HCT116 (cell line): ENCODE measurements around the gene RFX8. TPM values are rescaled to one million over a fixed set of nuclear protein-coding genes. Genes with fewer than 3 reads are reported as not detected.

Source experiments
- ATAC-seq: fragments of 200-7000 bp; cut with Tn5 transposase; 2 replicates; pipeline ENCODE4 v1.9.1; 2020; ENCODE audit warnings: mild to moderate bottlenecking, moderate library complexity
- BruUV-seq: library from RNA; stranded (reverse); fragments of 400-500 nt; replicated peaks from 2 replicates; lab custom pipeline; 2021; lab: Mats Ljungman, UMichigan
- CTCF ChIA-PET: fragments of 300-600 bp; sonication (Branson Sonifier 250); formaldehyde crosslinking; loops from one replicate; lab custom pipeline; 2021; ENCODE audit warnings: antibody characterized with exemption; lab: Charles Lee
- POLR2A ChIA-PET: fragments of 300-600, 350-600 bp; sonication (Branson Sonifier 250); formaldehyde crosslinking; loops from one replicate; lab custom pipeline; 2021; ENCODE audit warnings: antibody characterized with exemption; lab: Charles Lee
- RAD21 ChIA-PET, 2 experiments: fragments of 300-600 bp; sonication (Branson Sonifier 250); formaldehyde crosslinking; loops; one replicate each; lab custom pipeline; 2023; ENCODE audit warnings: low total read pairs in 2 of 2; ENCODE audit not compliant: uncharacterized antibody in 2 of 2, unreplicated experiment in 2 of 2, low non-redundant PET in 1 of 2; lab: Charles Lee
- DNase-seq: peaks from one replicate; pipeline ENCODE4 v3.0.0-alpha.2; 2010; ENCODE audit warnings: low read depth, low spot score
- H2AFZ ChIP-seq: fragments of 200-600 bp; shearing (Covaris generic), sonication (generic); 2 replicates; pipeline ENCODE4 v1.6.1; 2017; ENCODE audit warnings: low read depth, mixed run types, mixed read lengths, antibody characterized with exemption, low read length; ENCODE audit not compliant: poor library complexity, severe bottlenecking
- H3K27ac ChIP-seq: 2 replicates; pipeline ENCODE4 v1.5.1; 2012; ENCODE audit warnings: low read depth, low read length
- H3K27me3 ChIP-seq: fragments of 200-600 bp; sonication (generic); 2 replicates; pipeline ENCODE4 v1.6.1; 2016; ENCODE audit warnings: mixed run types, low read length, mixed read lengths; ENCODE audit not compliant: insufficient read depth
- H3K36me3 ChIP-seq, 2 experiments: fragments of 200-500 bp in 1 of 2; fragments of 200-600 bp in 1 of 2; sonication (Bioruptor generic) in 1 of 2; sonication (generic) in 1 of 2; 2 replicates each; pipeline versions ENCODE4 v1.5.1 to v1.6.1; 2014 to 2016; ENCODE audit warnings: low read length in 2 of 2, inconsistent platforms in 1 of 2, mixed read lengths in 1 of 2, mixed run types in 1 of 2; ENCODE audit not compliant: insufficient read depth in 2 of 2, control insufficient read depth in 1 of 2
- H3K4me1 ChIP-seq, 2 experiments: fragments of 200-600 bp in 1 of 2; sonication (generic) in 1 of 2; 2 replicates each; pipeline versions ENCODE4 v1.5.1 to v1.6.1; 2012 to 2017; ENCODE audit warnings: low read length in 2 of 2, inconsistent platforms in 1 of 2, mild to moderate bottlenecking in 1 of 2, mixed read lengths in 1 of 2, mixed run types in 1 of 2, moderate library complexity in 1 of 2; ENCODE audit not compliant: insufficient read depth in 2 of 2, control insufficient read depth in 1 of 2
- H3K4me2 ChIP-seq: fragments of 200-600 bp; sonication (generic); 2 replicates; pipeline ENCODE4 v1.6.1; 2017; ENCODE audit warnings: mixed run types, low read length, mixed read lengths
- H3K4me3 ChIP-seq, 2 experiments: fragments of 200-600 bp in 1 of 2; sonication (generic) in 1 of 2; replicated peaks in 1 of 2; 2 replicates each; pipeline ENCODE4 v1.5.1; 2011 to 2016; ENCODE audit warnings: low read length in 2 of 2, control low read depth in 1 of 2, low read depth in 1 of 2, mild to moderate bottlenecking in 1 of 2, mixed read lengths in 1 of 2, mixed run types in 1 of 2
- H3K79me2 ChIP-seq: fragments of 200-600 bp; sonication (generic); 2 replicates; pipeline ENCODE4 v1.6.1; 2017; ENCODE audit warnings: mild to moderate bottlenecking, mixed run types, low read length, moderate library complexity, mixed read lengths; ENCODE audit not compliant: insufficient read depth
- H3K9ac ChIP-seq: fragments of 200-600 bp; sonication (generic); 2 replicates; pipeline ENCODE4 v1.6.1; 2016; ENCODE audit warnings: low read length, mixed read lengths
- H3K9me2 ChIP-seq: fragments of 200-600 bp; sonication (generic), shearing (Covaris generic); 2 replicates; pipeline ENCODE4 v1.6.1; 2017; ENCODE audit warnings: mixed run types, mild to moderate bottlenecking, moderate library complexity; ENCODE audit not compliant: insufficient read depth
- H3K9me3 ChIP-seq, 2 experiments: fragments of 200-500 bp in 1 of 2; fragments of 200-600 bp in 1 of 2; sonication (Bioruptor generic) in 1 of 2; sonication (generic) in 1 of 2; 2 replicates each; pipeline ENCODE4 v1.6.1; 2014 to 2017; ENCODE audit warnings: low read length in 2 of 2, mixed read lengths in 2 of 2, inconsistent platforms in 1 of 2, low read depth in 1 of 2, mild to moderate bottlenecking in 1 of 2, mixed run types in 1 of 2, moderate library complexity in 1 of 2; ENCODE audit not compliant: control insufficient read depth in 1 of 2, insufficient read depth in 1 of 2
- H4K20me1 ChIP-seq: fragments of 200-600 bp; sonication (generic), shearing (Covaris generic); 2 replicates; pipeline ENCODE4 v1.6.1; 2017; ENCODE audit warnings: mixed run types, mild to moderate bottlenecking, moderate library complexity; ENCODE audit not compliant: insufficient read depth
- CBX3 ChIP-seq: IDR thresholded peaks from 2 replicates; pipeline ENCODE4 v1.6.1; 2012; ENCODE audit warnings: low read depth
- EGR1 ChIP-seq: IDR thresholded peaks from 2 replicates; pipeline ENCODE4 v1.6.1; 2012; ENCODE audit warnings: low read depth
- ELF1 ChIP-seq: IDR thresholded peaks from 2 replicates; pipeline ENCODE4 v1.6.1; 2012; ENCODE audit warnings: low read depth, borderline replicate concordance
- JUND ChIP-seq: IDR thresholded peaks from 2 replicates; pipeline ENCODE4 v1.6.1; 2012
- MAX ChIP-seq: IDR thresholded peaks from 2 replicates; pipeline ENCODE4 v1.6.1; 2012
- REST ChIP-seq: IDR thresholded peaks from 2 replicates; pipeline ENCODE4 v1.6.1; 2012; ENCODE audit warnings: low read depth
- SIN3A ChIP-seq: IDR thresholded peaks from 2 replicates; pipeline ENCODE4 v1.6.1; 2012; ENCODE audit warnings: low read depth
- SRF ChIP-seq: IDR thresholded peaks from 2 replicates; pipeline ENCODE4 v1.6.1; 2012; ENCODE audit warnings: low read depth
- YY1 ChIP-seq: IDR thresholded peaks from 2 replicates; pipeline ENCODE4 v1.6.1; 2011; ENCODE audit warnings: low read length, low read depth, moderate library complexity, mild to moderate bottlenecking; ENCODE audit not compliant: insufficient replicate concordance; ENCODE audit errors: extremely low read depth
- ZBTB33 ChIP-seq: IDR thresholded peaks from 2 replicates; pipeline ENCODE4 v1.6.1; 2011; ENCODE audit warnings: mild to moderate bottlenecking, low read length, moderate library complexity; ENCODE audit not compliant: insufficient replicate concordance; ENCODE audit errors: extremely low read depth
- ZFX ChIP-seq: fragments of 450-650 bp; IDR thresholded peaks from 2 replicates; pipeline ENCODE4 v1.6.1; 2017
- intact Hi-C: fragments of 100-400 bp; cut with micrococcal nuclease; formaldehyde crosslinking; loops from 2 replicates; pipeline ENCODE4 v1.10.0; 2022
- total RNA-seq: library from RNA; stranded (reverse); gene quantifications from one replicate; pipeline ENCODE4 v1.2.1, GENCODE V29; 2021; ENCODE audit not compliant: unreplicated experiment

RFX8 gene
- total RNA-seq, 1 experiment from 2014 or later: not detected

- POLR2A ChIA-PET: no interaction called here
- RAD21 ChIA-PET: no interaction called here
- H2AFZ ChIP-seq: no peak overlapping the region
- no peaks in the 10 kb centered on the region for H4K20me1 ChIP-seq
- no TSS peak for BruUV-seq
- H3K27me3 ChIP-seq: no peaks in the 10 kb centered on the region
- H3K9me2 ChIP-seq: no peaks in the 10 kb centered on the region
- no peak overlapping the region for H3K4me3 ChIP-seq
- intact Hi-C loops: no loop called here
- no peaks in the 10 kb centered on the region for H3K4me1 ChIP-seq
- H3K27ac ChIP-seq: no peak overlapping the region
- no peaks in the 10 kb centered on the region for H3K36me3 ChIP-seq
- no peak overlapping the region for H3K4me2 ChIP-seq
- no peak for TF ChIP-seq MAX
- TF ChIP-seq EGR1: no peak
- no peak for TF ChIP-seq SIN3A
- no peak for TF ChIP-seq CBX3
- TF ChIP-seq REST: no peak
- H3K9ac ChIP-seq: no peak overlapping the region
- ATAC-seq: no peak
- CTCF ChIA-PET: no interaction called here
- DNase-seq: no peak
- H3K79me2 ChIP-seq: no peaks in the 10 kb centered on the region
- no peaks in the 10 kb centered on the region for H3K9me3 ChIP-seq
Observed at GRCh38 chr2:101466426-101466825, 8.5 kb downstream of the RFX8 start.

GRCh38 chr2:101464841-101465240, 10.1 kb downstream of the RFX8 start:
- TF ChIP-seq JUND: no peak
- TF ChIP-seq ZBTB33: no peak
- no peak for TF ChIP-seq ELF1
- no peak for TF ChIP-seq SRF
- no peak for TF ChIP-seq ZFX
- no peak for TF ChIP-seq YY1
- TF ChIP-seq EGR1: no peak
- TF ChIP-seq, all 23 proteins: peak for 0
- ChIA-PET POLR2A (no interaction called here), RAD21 (no interaction called here), CTCF (no interaction called here)
- Histone ChIP-seq H3K9me3 (no peaks in the 10 kb centered on the region), H3K4me3 (no peak overlapping the region), H4K20me1 (no peaks in the 10 kb centered on the region), H3K9me2 (no peaks in the 10 kb centered on the region), H2AFZ (no peak overlapping the region), H3K27me3 (no peaks in the 10 kb centered on the region), H3K79me2 (no peaks in the 10 kb centered on the region), H3K9ac (no peak overlapping the region), H3K36me3 (no peaks in the 10 kb centered on the region), H3K4me2 (no peak overlapping the region), H3K4me1 (no peaks in the 10 kb centered on the region), H3K27ac (no peak overlapping the region)
- no TSS peak for BruUV-seq
- intact Hi-C loops: no loop called here
- no peak for DNase-seq
- ATAC-seq: no peak
